HG03354 (cell line): ENCODE data around the gene TAS1R1.

Source experiments
- ATAC-seq: cut with Tn5 transposase; IDR thresholded peaks from one replicate; pipeline ENCODE4 v1.9.1; 2021; ENCODE audit warnings: mild to moderate bottlenecking; ENCODE audit not compliant: unreplicated experiment, poor library complexity, severe bottlenecking

Gene TAS1R1

GRCh38 chr1:6601049-6601922, 46.2 kb downstream of the TAS1R1 start:
- ATAC-seq = no peak

GRCh38 chr1:6601923-6602668, 47.0 kb downstream of the TAS1R1 start:
- ATAC-seq = peak; percentile 45

- ATAC-seq = peak; percentile 55
Observed at GRCh38 chr1:6602669-6603237, 47.6 kb downstream of the TAS1R1 start, which contains the start of gene KLHL21. TSS of gene KLHL21 (minus strand) at chr1:6602869. CDS start at chr1:6602817, 52 bp downstream.

- ATAC-seq = peak; percentile 45
Observed at GRCh38 chr1:6603238-6603914, 48.3 kb downstream of the TAS1R1 start.

- no peak for ATAC-seq
Observed at GRCh38 chr1:6603915-6604558, 48.9 kb downstream of the TAS1R1 start.

- ATAC-seq = peak; percentile 29
Observed at GRCh38 chr1:6612641-6613360, 57.7 kb downstream of the TAS1R1 start.

GRCh38 chr1:6613361-6614018, 58.4 kb downstream of the TAS1R1 start, which contains the start of gene PHF13:
TSS of gene PHF13 (plus strand) at chr1:6613731. CDS start at chr1:6614067, 336 bp downstream.
- peak; percentile 92 for ATAC-seq

GRCh38 chr1:6614019-6614928, 59.2 kb downstream of the TAS1R1 start:
- no peak for ATAC-seq

GRCh38 chr1:6614929-6615785, 60.0 kb downstream of the TAS1R1 start:
- no peak for ATAC-seq

GRCh38 chr1:6619045-6619444, 63.9 kb downstream of the TAS1R1 start:
- ATAC-seq = no peak

- no peak for ATAC-seq
Observed at GRCh38 chr1:6621429-6622391, 66.6 kb downstream of the TAS1R1 start.

GRCh38 chr1:6622396-6623152, 67.5 kb downstream of the TAS1R1 start:
- no peak for ATAC-seq

GRCh38 chr1:6623269-6623965, 68.3 kb downstream of the TAS1R1 start:
- no peak for ATAC-seq
